Vagina (tissue), 2 donors: ENCODE results near the gene RAB41. TPM values are rescaled to one million over a fixed set of nuclear protein-coding genes. Genes with fewer than 3 reads are reported as not detected.
"Not testable (repeated sequence)": the region's sequence is repeated elsewhere in the genome, so short reads cannot be mapped to it uniquely, and the experiment has no call there.

ENCODE experiments used
- DNase-seq, 2 donors: peaks; one replicate each; pipeline ENCODE4 v3.0.0-alpha.2; 2017; ENCODE audit errors: extremely low spot score in 2 of 2
- H3K27ac ChIP-seq: fragments of 200-600 bp; sonication (generic); one replicate; pipeline ENCODE4 v1.5.1; 2019
- H3K27me3 ChIP-seq: fragments of 200-600 bp; sonication (generic); one replicate; pipeline ENCODE4 v1.5.1; 2019
- H3K36me3 ChIP-seq, 2 donors: fragments of 200-600 bp; sonication (generic); one replicate each; pipeline ENCODE4 v1.5.1; 2017 to 2019
- H3K4me1 ChIP-seq: fragments of 200-600 bp; sonication (generic); one replicate; pipeline ENCODE4 v1.5.1; 2019
- H3K4me3 ChIP-seq, 2 donors: fragments of 200-600 bp; sonication (generic); 1 replicate in 1 of 2; 2 replicates in 1 of 2; pipeline ENCODE4 v1.5.1; 2016 to 2019
- H3K9me3 ChIP-seq: fragments of 200-600 bp; sonication (generic); one replicate; pipeline ENCODE4 v1.5.1; 2019
- CTCF ChIP-seq, 3 experiments: fragments of 450-650 bp in 2 of 3; fragments of 200-600 bp in 1 of 3; sonication (generic) in 1 of 3; IDR thresholded peaks; one replicate each; pipeline ENCODE4 v1.5.1; 2017 to 2019; ENCODE audit warnings: antibody characterized with exemption in 3 of 3, mild to moderate bottlenecking in 2 of 3, moderate library complexity in 2 of 3
- POLR2A ChIP-seq, 2 donors: fragments of 450-650 bp; IDR thresholded peaks; one replicate each; pipeline ENCODE4 v1.6.1; 2017; ENCODE audit warnings: antibody characterized with exemption in 2 of 2, mild to moderate bottlenecking in 2 of 2, moderate library complexity in 2 of 2
- POLR2AphosphoS5 ChIP-seq, 2 donors: sonication (generic); formaldehyde crosslinking; IDR thresholded peaks; one replicate each; pipeline ENCODE4 v1.9.0; 2017; ENCODE audit warnings: antibody characterized with exemption in 2 of 2, mild to moderate bottlenecking in 2 of 2, low read depth in 1 of 2; ENCODE audit not compliant: insufficient read depth in 1 of 2
- intact Hi-C: fragments of 100-400 bp; cut with DNase I; formaldehyde crosslinking; loops from one replicate; pipeline ENCODE4 v1.15.1; 2023
- total RNA-seq: library from RNA; depleted of rRNA; stranded (reverse); fragments of >200 nt; gene quantifications from one replicate; pipeline ENCODE4 v1.2.3, GENCODE V29; 2016

Gene RAB41
- total RNA-seq, 1 donor from 2014 or later, result not detected

GRCh38 chrX:70268034-70268433, 13.9 kb upstream of the RAB41 start, which contains the start of gene ARR3:
Gene ARR3 (plus strand): TSS chrX:70268334. CDS start chrX:70269386, 1,052 bp downstream.
- H3K27ac ChIP-seq, result no peak within 1 kb of the TSS
- H3K4me1 ChIP-seq, result no peaks in the 10 kb centered on the region
- H3K4me3 ChIP-seq, result no peak within 1 kb of the TSS
- no peaks in the 10 kb centered on the region for H3K36me3 ChIP-seq
- TF ChIP-seq CTCF (IDR thresholded peaks at IDR 0.05) (no peak), POLR2A (IDR thresholded peaks at IDR 0.05) (no peak)
- no peaks in the 10 kb centered on the region for H3K27me3 ChIP-seq
- no peak for DNase-seq
- H3K9me3 ChIP-seq, result no peaks in the 10 kb centered on the region
- intact Hi-C loops, result no loop called here

GRCh38 chrX:70274029-70274428, 7.9 kb upstream of the RAB41 start:
- H3K9me3 ChIP-seq, DNase-seq, H3K27me3 ChIP-seq, H3K4me3 ChIP-seq, intact Hi-C loops, H3K36me3 ChIP-seq, H3K4me1 ChIP-seq, H3K27ac ChIP-seq: not testable (repeated sequence)

GRCh38 chrX:70279081-70279480, 2.9 kb upstream of the RAB41 start:
- no peak overlapping the region for H3K4me3 ChIP-seq
- H3K36me3 ChIP-seq, result no peaks in the 10 kb centered on the region
- no peak overlapping the region for H3K27ac ChIP-seq
- TF ChIP-seq POLR2A (IDR thresholded peaks at IDR 0.05), result no peak
- no peak for TF ChIP-seq POLR2AphosphoS5 (IDR thresholded peaks at IDR 0.05; ENCODE audit: insufficient read depth in 1 of 2, low read depth in 1 of 2)
- no peak for TF ChIP-seq CTCF (IDR thresholded peaks at IDR 0.05)
- H3K4me1 ChIP-seq, result no peaks in the 10 kb centered on the region
- intact Hi-C loops, result no loop called here
- no peak for DNase-seq
- H3K27me3 ChIP-seq, result no peaks in the 10 kb centered on the region
- H3K9me3 ChIP-seq, result no peaks in the 10 kb centered on the region

- H3K27me3 ChIP-seq, result no peaks in the 10 kb centered on the region
- no peak for DNase-seq
- no peaks in the 10 kb centered on the region for H3K4me1 ChIP-seq
- H3K4me3 ChIP-seq, result no peak overlapping the region
- no peak for TF ChIP-seq POLR2A (IDR thresholded peaks at IDR 0.05)
- TF ChIP-seq CTCF (IDR thresholded peaks at IDR 0.05), result no peak
- TF ChIP-seq POLR2AphosphoS5 (IDR thresholded peaks at IDR 0.05; ENCODE audit: insufficient read depth in 1 of 2, low read depth in 1 of 2), result no peak
- no peak overlapping the region for H3K27ac ChIP-seq
- peaks cover 0 to under 1% of the 10 kb centered on the region in 2 donors for H3K36me3 ChIP-seq
- H3K9me3 ChIP-seq, result no peaks in the 10 kb centered on the region
- intact Hi-C loops, result no loop called here
These were observed 1.4 kb upstream of the RAB41 start for GRCh38 chrX:70280573-70280972.

- TF ChIP-seq POLR2AphosphoS5 (IDR thresholded peaks at IDR 0.05; ENCODE audit: insufficient read depth in 1 of 2, low read depth in 1 of 2) (no peak), POLR2A (IDR thresholded peaks at IDR 0.05) (no peak), CTCF (IDR thresholded peaks at IDR 0.05) (no peak)
- intact Hi-C loops, result no loop called here
- no peaks in the 10 kb centered on the region for H3K27me3 ChIP-seq
- peak overlapping the region; percentile 34 to 49 for H3K4me3 ChIP-seq
- peaks cover 9% of the 10 kb centered on the region for H3K4me1 ChIP-seq
- no peaks in the 10 kb centered on the region for H3K9me3 ChIP-seq
- H3K27ac ChIP-seq, result peak overlapping the region; percentile 70
- DNase-seq, result no peak
- H3K36me3 ChIP-seq, result peaks cover 0 to 3% of the 10 kb centered on the region in 2 donors
These were observed 7.3 kb downstream of the RAB41 start for GRCh38 chrX:70289168-70289792.
